Measurements from ENCODE around the gene NEK7.
"Not testable (repeated sequence)": the region's sequence is repeated elsewhere in the genome, so short reads cannot be mapped to it uniquely, and the experiment has no call there.

NEK7 gene

DNA sequence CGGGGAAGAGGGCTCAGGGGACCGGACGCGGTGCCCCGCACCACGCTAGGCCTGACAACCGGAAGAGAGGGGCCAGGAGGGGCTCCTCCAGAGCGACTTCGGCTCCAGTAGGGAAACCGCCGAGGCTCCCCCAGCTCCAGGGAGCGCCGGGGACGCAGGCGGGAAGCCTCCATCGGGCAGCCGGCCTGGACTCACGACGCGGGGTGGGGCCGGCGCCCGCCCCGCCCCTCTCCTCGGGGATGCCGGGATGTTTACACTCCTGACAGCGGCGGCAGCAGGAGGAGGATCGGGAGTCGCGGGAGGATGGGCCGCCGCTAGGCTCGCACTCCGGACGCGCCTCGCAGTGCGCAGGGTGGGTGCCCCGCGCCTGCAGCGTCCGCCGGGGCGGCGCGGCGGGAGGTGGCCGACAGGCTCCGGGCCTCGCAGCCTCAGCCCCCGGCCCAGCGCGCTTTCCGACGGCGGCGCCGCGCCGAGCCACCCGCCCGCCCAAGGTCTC, at the start of gene NEK7:
TSS of gene NEK7 (plus strand) at position 254 of the 496 bp plus-strand sequence. CDS start 75,583 bp downstream, outside the sequence.
- DNase-seq (ENCODE audit: low spot score): peak; percentile 83

- no peak for DNase-seq (ENCODE audit: low spot score)
These were observed 49.7 kb upstream of the NEK7 start for GRCh38 chr1:198107091-198107501.

DNA sequence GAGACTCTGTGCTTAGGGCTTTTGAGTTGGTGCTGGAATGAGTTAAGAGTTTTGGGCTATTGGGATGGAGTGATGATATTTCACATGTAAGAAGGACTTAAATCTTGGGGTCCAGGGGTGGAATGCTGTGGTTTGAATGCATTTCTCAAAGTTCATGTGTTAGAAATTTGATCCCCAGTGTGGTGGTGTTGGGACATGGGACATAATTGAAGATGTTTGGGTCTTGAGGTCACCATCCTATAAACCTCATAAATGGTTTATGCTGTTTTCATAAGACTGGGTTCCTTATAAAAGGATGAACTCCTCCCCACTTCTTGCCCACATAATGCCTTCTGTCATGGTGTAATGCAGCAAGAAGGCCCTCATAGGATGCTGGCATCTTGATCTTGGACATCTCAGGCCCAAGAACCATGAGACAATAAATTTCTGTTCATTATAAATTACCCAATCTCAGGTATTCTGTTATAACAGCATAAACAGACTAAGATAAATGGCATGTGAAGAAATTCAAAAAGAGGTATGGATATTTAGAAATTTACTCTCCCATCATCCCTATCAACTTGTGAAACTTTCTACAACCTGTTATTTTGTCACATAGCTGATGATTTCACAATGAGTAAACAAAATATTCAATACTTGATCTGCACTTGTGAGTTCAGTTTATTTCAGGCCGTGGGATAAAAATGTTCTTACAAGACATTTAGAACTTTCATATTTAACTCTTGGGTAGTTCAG, 48.0 kb upstream of the NEK7 start:
- no peak for DNase-seq (ENCODE audit: low spot score)

DNA sequence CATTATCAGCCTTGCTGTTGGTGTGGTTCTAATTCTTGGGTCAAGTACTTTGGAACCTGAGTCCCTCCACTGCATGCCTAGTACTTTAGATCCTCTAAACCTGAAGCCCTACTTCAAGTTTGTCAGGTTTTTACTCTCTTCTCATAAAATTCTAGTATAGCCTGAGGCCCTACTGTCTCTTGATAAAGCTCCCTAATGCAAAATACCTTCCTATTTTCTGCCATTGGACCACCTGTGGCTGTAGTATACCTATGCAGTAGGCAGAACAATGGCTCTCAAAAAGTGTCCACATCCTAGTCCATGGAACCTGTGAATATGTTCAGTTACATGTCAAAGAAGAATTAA, 47.5 kb upstream of the NEK7 start:
- DNase-seq (ENCODE audit: low spot score): no peak

DNA sequence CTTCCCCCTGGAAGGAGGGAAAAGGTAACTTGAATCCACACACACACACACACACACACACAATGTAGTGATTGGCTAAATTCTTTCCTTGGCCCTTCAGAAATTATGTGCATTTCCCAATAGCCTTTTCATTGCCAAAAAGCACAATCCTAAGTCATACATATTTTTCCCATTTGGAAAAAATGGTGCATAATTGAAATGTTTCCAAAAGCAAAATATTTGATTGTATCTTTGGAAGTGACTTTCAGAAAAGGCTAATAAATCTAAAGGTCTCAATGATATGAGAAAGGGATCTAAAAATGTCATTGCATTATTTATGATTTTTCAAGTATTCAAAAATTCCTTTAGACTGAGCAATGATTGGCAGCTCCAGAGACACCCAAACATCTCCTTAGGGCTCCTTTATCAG, 43.5 kb upstream of the NEK7 start:
- no peak for DNase-seq (ENCODE audit: low spot score)

- no peak for DNase-seq (ENCODE audit: low spot score)
These were observed 40.7 kb upstream of the NEK7 start for GRCh38 chr1:198116069-198116468.

DNA sequence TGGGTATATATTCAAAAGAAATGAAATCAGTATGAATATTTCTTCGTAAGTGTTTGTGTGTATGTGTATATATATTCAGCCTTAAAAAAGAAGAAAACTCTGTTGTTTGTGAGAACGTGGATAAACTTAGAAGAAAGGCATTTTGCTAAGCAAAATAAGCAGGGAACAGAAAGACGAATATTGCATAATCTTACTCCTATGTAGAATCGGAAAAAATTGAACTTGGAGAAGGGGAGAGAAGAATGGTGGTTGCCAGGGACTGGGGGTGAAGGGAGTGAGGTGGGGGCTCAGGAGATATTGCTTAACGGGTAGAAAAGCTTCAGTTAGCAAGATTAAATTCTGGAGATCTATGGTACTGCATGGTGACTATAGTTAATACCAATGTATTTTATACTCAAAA, 40.3 kb upstream of the NEK7 start:
- no peak for DNase-seq (ENCODE audit: low spot score)

DNA sequence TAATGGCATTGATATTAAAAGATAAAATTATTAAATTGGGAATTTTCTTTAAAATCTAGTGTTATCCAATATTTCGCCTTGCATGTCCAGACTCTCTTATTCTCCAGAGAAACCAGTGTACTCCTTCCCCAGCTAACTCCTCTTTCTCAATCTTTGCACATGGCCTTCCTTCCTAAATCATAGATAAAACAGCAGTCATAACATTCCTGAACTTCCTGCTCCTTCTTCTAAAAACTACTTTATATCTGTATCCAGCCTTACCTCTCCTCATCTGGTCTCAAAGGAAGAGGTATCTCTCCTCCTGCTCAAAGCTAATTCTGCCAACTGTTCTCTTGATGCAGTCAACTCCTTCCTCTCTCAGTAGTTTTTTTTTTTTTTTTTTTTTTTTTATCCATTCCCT, 39.5 kb upstream of the NEK7 start:
- no peak for DNase-seq (ENCODE audit: low spot score)

- no peak for DNase-seq (ENCODE audit: low spot score)
These were observed 38.7 kb upstream of the NEK7 start for GRCh38 chr1:198118134-198118533.

DNA sequence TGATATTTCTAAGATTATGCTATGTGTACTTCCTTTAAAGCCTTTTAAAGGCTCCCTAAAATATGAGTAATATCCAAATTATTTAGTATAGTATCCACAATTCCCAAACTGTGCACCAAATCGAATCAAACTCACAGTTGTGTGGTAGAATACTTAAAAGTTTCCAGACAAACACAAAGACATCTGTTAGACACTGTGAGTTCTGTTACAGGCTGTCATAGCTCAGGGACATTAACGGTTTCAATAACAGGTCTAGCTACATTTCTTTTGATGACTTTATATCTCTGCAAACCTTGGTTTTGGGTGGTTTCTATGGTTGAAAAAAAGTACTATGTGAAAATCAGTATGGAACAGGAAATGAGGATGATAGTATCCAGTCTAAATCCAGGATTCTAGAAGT, 36.9 kb upstream of the NEK7 start:
- no peak for DNase-seq (ENCODE audit: low spot score)

DNA sequence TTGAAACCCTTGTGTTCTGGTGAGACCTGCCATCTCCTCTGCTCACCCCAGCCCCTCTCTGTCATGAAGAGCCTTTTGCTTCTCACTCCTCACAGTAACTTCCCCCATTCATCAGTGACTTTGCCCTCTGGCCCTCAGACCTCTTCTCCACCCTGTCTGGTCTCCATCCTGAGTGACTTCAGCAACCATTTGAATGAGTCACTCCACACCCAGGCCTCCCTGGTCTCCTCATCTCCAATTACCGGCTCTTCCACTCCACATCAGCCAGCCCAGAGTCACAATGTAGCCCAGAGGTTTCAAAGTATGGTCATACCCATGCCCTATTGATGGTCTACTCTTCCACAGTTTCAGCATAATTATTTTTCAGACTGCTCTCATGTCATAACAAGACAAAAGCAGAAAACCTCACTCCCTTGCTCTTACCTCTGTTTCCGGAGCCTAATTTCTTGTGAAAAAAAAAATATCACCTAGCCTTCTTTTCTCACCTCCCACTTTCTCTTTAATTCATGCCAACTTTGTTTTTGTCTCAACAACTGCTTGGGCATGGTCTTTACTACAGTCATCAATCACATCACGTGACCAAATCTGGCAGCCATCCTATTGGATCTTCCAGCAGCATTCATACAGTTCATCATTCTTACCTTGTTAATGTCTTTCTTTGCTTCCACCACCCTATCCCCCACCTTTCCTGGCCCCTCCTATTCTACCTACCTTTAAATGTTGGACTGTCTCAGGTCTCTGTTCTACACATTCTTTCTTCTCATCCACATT, 35.6 kb upstream of the NEK7 start:
- no peak for DNase-seq (ENCODE audit: low spot score)

GRCh38 chr1:198122693-198123092, 34.1 kb upstream of the NEK7 start:
- no peak for DNase-seq (ENCODE audit: low spot score)

DNA sequence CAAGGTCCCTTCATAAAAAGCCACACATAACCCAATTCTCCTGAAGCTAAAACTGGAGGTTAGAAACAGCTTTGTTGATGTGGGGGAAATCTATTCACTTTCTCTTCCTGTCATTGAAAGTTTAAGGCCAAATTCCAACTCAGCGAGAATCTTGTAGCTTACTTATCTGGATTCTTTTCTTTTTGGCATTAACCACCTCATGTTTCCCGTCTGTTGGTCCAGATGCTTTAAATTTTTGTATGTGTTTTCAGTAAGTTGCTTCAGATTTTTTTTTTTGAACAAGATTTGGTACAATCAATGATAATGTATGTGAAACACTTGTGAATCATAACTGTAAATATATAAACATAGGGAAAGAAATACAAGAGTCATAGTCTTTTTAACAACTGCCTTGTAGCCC, 33.7 kb upstream of the NEK7 start:
- no peak for DNase-seq (ENCODE audit: low spot score)

GRCh38 chr1:198124673-198125072, 32.1 kb upstream of the NEK7 start:
- no peak for DNase-seq (ENCODE audit: low spot score)

DNA sequence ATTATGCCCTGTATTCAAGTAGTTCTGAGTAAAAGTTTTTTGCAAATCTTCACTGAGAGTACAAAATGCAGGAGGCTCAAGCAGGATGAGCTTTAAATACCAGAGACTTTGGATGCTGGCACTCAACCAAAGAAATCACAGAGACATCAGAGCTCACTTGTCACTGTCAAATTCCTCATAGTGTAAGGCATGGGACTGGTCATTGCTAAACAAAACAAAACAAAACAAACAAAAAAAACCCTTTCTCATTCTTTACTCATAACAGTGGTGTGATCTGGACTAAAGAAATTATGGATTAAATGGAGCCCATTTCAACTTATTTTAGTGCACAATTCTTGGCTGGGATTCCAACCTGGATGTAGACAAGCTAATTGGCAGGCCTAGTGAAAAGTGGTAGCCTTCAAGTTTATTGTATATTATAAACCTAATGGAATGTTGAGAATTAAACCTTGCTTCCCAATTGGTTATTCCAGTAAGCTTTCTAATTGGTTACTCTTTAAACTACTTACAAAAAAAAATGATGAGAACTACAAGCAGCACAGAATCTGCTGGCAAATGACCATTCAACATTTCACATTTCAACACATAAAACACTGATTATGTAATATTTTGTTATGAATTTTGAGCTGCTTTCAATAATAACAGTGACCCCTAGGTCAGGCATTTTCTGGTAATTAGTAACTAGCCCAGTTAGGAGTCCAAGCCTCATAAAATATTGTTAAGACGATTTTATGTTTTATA, 30.6 kb upstream of the NEK7 start:
- DNase-seq (ENCODE audit: low spot score): no peak

DNA sequence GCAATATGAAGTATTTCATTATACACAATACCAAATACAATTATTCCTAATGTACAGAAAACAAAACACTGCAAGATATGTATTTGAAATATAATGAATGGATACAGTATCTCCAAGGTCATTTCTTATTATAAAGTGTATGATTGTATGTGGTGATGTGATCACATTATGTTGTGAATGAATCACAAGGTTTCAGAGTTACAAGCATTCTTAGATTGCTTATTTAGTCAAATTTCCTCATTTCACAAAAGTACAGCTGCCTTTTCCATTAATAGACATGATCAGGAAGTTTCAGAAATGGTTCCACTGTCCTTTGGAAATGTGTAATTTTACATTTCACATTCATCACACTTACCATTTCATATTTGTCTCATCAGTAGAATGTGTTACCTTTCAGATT, 28.3 kb upstream of the NEK7 start:
- no peak for DNase-seq (ENCODE audit: low spot score)

- DNase-seq (ENCODE audit: low spot score): not testable (repeated sequence)
These were observed 26.7 kb upstream of the NEK7 start for GRCh38 chr1:198130053-198130452.

DNA sequence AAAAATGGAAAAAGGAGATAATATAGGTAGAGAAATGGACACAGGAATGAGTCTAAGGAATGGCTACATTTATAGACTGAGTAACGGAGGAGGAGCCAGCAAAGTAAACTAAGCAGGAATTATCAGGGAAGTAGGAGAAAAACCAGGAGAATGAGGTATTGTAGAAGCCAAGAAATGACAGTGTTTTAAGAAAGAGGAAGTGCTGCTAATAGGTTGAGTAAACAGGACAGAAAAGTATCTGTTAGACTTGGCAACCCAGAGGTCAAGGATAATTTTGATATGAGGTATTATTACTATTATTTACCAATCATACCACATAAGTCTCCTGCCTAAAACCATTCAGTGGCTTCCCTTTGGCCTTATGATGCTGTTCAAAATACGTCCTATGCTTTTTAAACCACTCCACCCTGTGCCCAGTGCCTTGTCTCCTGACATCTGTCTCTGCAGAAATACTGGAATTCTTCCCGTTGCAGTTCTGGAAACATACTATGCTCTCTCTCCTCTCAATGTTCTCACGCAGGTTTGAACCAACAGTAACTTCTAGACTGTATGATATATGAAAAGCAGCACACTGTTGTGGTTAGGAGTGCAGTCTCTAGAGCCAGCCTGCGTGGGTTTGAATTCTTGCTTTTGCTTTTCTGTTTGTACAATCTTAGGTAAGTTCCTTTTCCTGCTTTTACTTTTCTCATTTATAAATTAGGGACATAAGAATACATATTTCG, 24.6 kb upstream of the NEK7 start:
- DNase-seq (ENCODE audit: low spot score): no peak

DNA sequence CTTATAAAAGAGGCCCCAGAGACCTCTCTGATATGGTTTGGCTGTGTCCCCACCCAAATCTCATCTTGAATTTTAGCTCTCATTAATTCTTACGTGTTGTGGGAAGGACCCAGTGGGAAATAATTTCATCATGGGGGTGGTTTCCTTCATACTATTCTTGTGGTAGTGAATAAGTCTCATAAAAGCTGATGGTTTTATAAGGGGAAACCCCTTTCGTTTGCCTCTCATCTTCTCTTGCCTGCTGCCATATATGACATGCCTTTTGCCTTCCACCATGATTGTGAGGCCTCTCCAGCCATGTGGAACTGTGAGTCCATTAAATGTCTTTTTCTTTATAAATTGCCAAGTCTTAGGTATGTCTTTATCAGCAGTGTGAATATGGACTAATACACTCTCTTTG, 22.5 kb upstream of the NEK7 start:
- no peak for DNase-seq (ENCODE audit: low spot score)

- no peak for DNase-seq (ENCODE audit: low spot score)
These were observed 21.4 kb upstream of the NEK7 start for GRCh38 chr1:198135366-198135765.

- no peak for DNase-seq (ENCODE audit: low spot score)
These were observed 15.0 kb upstream of the NEK7 start for GRCh38 chr1:198141668-198142351.

DNA sequence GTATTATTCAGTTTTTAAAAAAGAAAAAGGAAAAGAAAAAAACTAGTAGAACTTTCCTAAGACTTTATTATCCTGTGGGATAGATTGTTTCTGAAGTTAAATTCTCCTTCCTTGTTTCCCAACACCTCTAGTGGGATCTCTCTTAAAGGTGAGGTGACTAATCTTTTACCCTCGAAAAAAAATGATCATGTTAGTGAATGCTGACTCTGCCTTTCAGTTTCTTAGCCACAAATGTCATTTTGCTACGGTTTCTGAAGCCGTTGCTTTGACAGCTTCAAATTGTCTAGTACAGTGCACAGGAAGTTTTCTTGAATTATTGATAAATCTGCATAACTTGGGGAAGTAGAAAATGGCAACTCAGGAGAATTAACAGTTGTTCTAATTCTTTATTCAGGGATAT, 13.0 kb upstream of the NEK7 start:
- DNase-seq (ENCODE audit: low spot score): no peak
